Lung (tissue), 12 donors: ENCODE results near the gene ADAMTS2. TPM values are rescaled to one million over a fixed set of nuclear protein-coding genes. Genes with fewer than 3 reads are reported as not detected.

ENCODE experiments used
- ATAC-seq: fragments of 200-7000 bp; cut with Tn5 transposase; one replicate; pipeline ENCODE4 v1.9.1; 2020; ENCODE audit warnings: moderate number of reproducible peaks; ENCODE audit not compliant: insufficient read depth, low FRiP score
- DNase-seq, 3 donors: peaks; one replicate each; pipeline ENCODE4 v3.0.0-alpha.2; 2013 to 2017
- H3K27ac ChIP-seq, 2 donors: one replicate each; pipeline ENCODE4 v1.5.1; 2013; ENCODE audit warnings: mild to moderate bottlenecking in 2 of 2, moderate library complexity in 2 of 2, control low read depth in 1 of 2, inconsistent platforms in 1 of 2, low read depth in 1 of 2, low read length in 1 of 2
- H3K27me3 ChIP-seq, 3 donors: one replicate each; pipeline ENCODE4 v1.5.1; 2013; ENCODE audit warnings: low read length in 2 of 3; ENCODE audit not compliant: control insufficient read depth in 3 of 3, insufficient read depth in 3 of 3
- H3K36me3 ChIP-seq, 4 donors: one replicate each; pipeline ENCODE4 v1.5.1; 2013; ENCODE audit warnings: low read length in 4 of 4, mild to moderate bottlenecking in 1 of 4, moderate library complexity in 1 of 4; ENCODE audit not compliant: control insufficient read depth in 4 of 4, insufficient read depth in 4 of 4
- H3K4me1 ChIP-seq, 5 donors: one replicate each; pipeline ENCODE4 v1.5.1; 2013; ENCODE audit warnings: low read length in 5 of 5, mild to moderate bottlenecking in 2 of 5, moderate library complexity in 1 of 5; ENCODE audit not compliant: control insufficient read depth in 5 of 5, insufficient read depth in 5 of 5
- H3K4me3 ChIP-seq: one replicate; pipeline ENCODE4 v1.5.1; 2013; ENCODE audit warnings: mild to moderate bottlenecking, control low read depth, moderate library complexity
- H3K9ac ChIP-seq, 2 donors: one replicate each; pipeline ENCODE4 v1.5.1; 2013; ENCODE audit warnings: low read length in 2 of 2, control low read depth in 1 of 2; ENCODE audit not compliant: insufficient read depth in 1 of 2
- H3K9me3 ChIP-seq, 4 donors: one replicate each; pipeline ENCODE4 v1.5.1; 2013; ENCODE audit warnings: low read length in 3 of 4, mild to moderate bottlenecking in 1 of 4, moderate library complexity in 1 of 4; ENCODE audit not compliant: control insufficient read depth in 4 of 4, insufficient read depth in 3 of 4
- CTCF ChIP-seq: IDR thresholded peaks from 2 replicates; pipeline ENCODE4 v1.5.1; 2012; ENCODE audit warnings: mild to moderate bottlenecking; ENCODE audit errors: control extremely low read depth, extremely low read depth
- WGBS, 2 donors: extraction: QIAGEN DNeasy Blood & Tissue Kit; methylation state at CpG; one replicate each; pipeline ENCODE4 v1.1.7; 2013; 5-methylcytosine and 5-hydroxymethylcytosine counted together
- polyA plus RNA-seq, 2 donors: library from polyadenylated mRNA; stranded (reverse); fragments of 200-250 nt; gene quantifications; one replicate each; pipeline ENCODE4 v1.2.1, GENCODE V29; 2013
- total RNA-seq, 2 donors: library from RNA; depleted of rRNA in 1 of 2; stranded (reverse); fragments of >200 nt in 1 of 2; gene quantifications; one replicate each; pipeline ENCODE4 v1.2.1, GENCODE V29; 2014 to 2021
- donor health status: control.
- donor health status: control.
- donor health status: Bipolar disorder and iron deficiency.
- donor health status: healthy.
- donor health status: DM: yes; HTN: yes; CAD: no.

Gene ADAMTS2
- total and polyA plus RNA-seq, 4 donors, result 9.3 to 45.5 (median 28.7) TPM

DNA sequence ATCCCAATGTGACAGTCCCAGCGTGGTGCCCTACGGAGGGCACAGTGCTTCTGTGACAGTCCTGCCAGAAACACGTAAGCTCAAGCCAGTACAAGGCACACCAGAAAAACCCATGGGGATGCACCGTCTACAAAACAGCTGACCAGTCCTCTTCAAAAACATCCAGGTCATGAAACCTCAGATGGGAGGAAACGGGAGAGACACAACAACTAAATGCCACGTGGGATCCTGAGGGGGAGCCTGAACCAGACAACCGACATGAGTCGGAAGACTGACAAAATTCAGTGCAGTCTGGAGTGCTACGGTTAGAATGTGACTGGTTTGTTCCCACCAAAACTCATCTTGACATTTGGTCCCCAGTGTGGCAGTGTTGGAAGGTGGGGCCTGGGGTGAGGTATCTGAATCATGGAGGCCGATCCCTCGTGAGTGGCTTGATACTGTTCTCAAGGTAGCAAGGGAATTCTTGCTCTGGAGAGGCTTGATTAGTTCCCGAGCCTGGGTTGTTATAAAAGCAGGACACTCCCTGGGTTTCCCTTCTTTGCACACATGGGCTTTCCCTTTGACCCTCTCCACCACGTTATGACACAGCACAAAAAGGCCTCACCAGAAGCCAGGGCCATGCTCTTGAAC is 55.4 kb downstream of the ADAMTS2 start:
- Histone ChIP-seq H3K27ac (no peak overlapping the region), H3K9ac (no peak overlapping the region), H3K4me1 (peaks cover 0 to 12% (median 9%) of the 10 kb centered on the region in 5 donors), H3K27me3 (no peaks in the 10 kb centered on the region), H3K36me3 (no peaks in the 10 kb centered on the region), H3K9me3 (no peaks in the 10 kb centered on the region), H3K4me3 (no peak overlapping the region)
- ATAC-seq (no peak), DNase-seq (peak in 1 of 3 donors; percentile 5)
- 84 to 87% methylated on average over 13 of the region's 13 CpGs for WGBS, 2 donors
- no peak for TF ChIP-seq CTCF

DNA sequence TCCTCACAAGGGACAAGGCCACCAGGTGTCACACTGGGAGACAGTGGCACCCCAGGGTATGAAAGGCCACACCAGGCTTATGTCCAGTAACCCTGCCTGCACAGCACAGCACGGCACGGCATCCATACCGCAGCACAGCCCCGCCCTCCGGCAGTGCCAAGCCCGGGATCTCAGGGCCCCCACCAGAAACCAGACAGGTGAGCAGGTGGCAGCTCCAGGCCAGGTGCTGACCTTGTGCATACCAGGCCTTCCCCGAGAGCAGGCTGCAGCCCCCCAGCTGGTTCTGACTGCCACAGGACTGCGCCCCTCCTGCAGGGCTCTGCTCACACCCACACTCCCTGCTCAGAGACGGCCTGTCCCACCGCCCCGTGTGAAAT is 56.5 kb downstream of the ADAMTS2 start:
- Histone ChIP-seq H3K9me3 (no peaks in the 10 kb centered on the region), H3K9ac (no peak overlapping the region), H3K27ac (no peak overlapping the region), H3K4me3 (no peak overlapping the region), H3K27me3 (no peaks in the 10 kb centered on the region), H3K36me3 (no peaks in the 10 kb centered on the region), H3K4me1 (peaks cover 0 to 14% (median 11%) of the 10 kb centered on the region in 5 donors)
- DNase-seq (no peak), ATAC-seq (no peak)
- TF ChIP-seq CTCF, result no peak
- WGBS, 2 donors, result 86 to 90% methylated on average over 11 of the region's 11 CpGs

DNA sequence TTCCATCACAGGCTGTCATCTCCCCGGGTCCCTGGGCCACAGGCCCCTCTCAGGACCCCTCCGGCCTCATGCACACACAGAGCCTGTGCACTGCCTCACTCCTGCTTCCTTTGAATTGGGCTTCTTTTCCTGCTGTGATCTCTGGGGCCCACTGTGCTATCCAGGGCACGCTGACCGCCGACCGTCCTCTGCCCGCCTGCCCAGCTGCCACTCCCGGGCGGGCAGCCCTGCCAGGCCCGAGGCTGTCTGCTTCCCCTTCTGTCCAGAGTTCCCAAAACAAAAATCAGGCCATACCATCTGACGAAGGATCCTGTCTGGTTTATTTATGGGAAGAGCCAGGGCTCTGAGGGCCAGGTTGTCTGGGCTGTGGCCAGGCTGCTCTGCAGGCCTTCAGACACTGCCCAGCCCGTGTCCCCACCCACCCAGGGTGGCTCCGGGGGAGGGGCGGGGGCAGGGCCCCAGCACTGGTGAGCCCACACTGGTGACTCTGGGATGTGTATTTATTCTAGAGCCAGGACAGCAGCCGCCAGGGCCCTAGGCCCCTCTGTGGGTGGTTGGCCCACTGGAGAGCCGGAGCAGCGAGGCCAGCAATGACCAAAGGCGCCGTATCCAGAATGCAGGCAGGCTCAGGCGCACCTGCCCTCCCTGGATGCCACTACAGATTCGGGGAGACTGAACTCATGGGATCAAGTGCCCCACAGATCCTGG is 57.0 kb downstream of the ADAMTS2 start:
- WGBS, 2 donors, result 79 to 89% methylated on average over 21 of the region's 21 CpGs
- H3K4me1 ChIP-seq, result peaks cover 0 to 14% (median 11%) of the 10 kb centered on the region in 5 donors
- no peak for ATAC-seq
- no peak overlapping the region for H3K4me3 ChIP-seq
- no peak for TF ChIP-seq CTCF
- no peak overlapping the region for H3K27ac ChIP-seq
- H3K27me3 ChIP-seq, result no peaks in the 10 kb centered on the region
- H3K9me3 ChIP-seq, result no peaks in the 10 kb centered on the region
- H3K36me3 ChIP-seq, result no peaks in the 10 kb centered on the region
- no peak overlapping the region for H3K9ac ChIP-seq
- no peak for DNase-seq
